Stimulated activated naive CD4-positive, alpha-beta T cell treated with Interleukin-2 at 50 U/mL for 16 hours (primary cell): ENCODE measurements around the gene PNMA6E.

Source experiments
- DNase-seq: peaks from one replicate; lab custom pipeline; 2025; lab: John Stamatoyannopoulos, UW

Gene PNMA6E

DNA sequence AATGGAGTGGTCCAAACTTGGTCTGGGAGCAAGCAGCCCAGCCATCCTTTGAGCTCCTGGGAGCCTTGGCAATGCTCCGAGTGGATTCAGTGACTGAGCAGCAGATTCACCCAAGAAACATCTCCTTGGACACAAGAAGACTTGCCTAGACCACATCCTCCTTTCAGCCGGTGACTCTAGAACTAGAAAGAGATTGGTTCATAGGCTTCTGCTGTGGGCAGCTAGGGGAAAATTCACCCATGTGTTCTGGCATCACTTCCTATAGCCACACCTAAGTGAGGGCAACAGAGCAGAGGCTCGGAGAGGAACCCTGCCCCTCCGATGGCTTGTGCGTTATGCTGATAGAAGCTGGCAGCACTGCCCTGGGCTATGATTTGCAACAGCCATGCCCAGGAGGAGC, 51.2 kb downstream of the PNMA6E start:
- no peak for DNase-seq

DNA sequence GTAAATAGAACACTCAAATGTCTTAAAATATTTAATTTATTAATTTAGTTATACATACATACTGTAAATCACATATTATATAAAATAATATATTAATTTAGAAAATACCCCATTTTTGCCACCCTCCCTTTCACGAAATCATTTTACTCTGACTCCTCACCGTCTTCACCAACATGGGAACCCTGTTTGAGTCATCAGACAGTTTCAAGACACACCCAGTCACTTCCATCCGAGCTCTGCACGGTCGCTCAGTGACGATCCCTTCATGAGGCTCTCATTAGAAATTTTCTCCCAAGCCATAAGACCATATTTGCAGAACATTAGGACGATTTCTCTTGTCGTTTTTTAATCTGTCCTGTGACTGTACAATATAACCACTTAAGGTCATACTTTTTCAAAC, 52.7 kb downstream of the PNMA6E start:
- DNase-seq = no peak

DNA sequence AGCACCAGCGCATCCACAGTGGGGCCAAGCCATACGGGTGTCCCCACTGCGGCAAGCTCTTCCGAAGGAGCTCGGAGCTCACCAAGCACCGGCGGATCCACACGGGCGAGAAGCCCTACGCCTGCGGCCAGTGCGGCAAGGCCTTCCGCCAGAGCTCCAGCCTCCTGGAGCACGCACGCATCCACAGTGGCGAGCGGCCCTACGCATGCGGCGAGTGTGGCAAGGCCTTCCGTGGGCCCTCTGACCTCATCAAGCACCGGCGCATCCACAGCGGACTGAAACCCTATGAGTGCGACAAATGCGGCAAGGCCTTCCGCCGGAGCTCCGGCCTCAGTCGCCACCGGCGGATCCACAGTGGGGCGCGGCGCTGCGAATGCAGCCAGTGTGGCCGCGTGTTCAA, 53.6 kb downstream of the PNMA6E start:
- no peak for DNase-seq
